NCI-H345 (cell line): ENCODE results near the gene MAF.
A peak's percentile ranks its signal among the peaks of the same experiment; 100 is the strongest.

Experiments used
- DNase-seq: peaks from one replicate; lab custom pipeline; 2025; lab: John Stamatoyannopoulos, UW

MAF gene

GRCh38 chr16:79587897-79588296 lies 12.6 kb downstream of the MAF start:
- no peak for DNase-seq

- DNase-seq, result no peak
Observed at GRCh38 chr16:79587296-79587695, 13.2 kb downstream of the MAF start.

- DNase-seq, result no peak
Observed at GRCh38 chr16:79582789-79583188, 17.7 kb downstream of the MAF start.

DNA sequence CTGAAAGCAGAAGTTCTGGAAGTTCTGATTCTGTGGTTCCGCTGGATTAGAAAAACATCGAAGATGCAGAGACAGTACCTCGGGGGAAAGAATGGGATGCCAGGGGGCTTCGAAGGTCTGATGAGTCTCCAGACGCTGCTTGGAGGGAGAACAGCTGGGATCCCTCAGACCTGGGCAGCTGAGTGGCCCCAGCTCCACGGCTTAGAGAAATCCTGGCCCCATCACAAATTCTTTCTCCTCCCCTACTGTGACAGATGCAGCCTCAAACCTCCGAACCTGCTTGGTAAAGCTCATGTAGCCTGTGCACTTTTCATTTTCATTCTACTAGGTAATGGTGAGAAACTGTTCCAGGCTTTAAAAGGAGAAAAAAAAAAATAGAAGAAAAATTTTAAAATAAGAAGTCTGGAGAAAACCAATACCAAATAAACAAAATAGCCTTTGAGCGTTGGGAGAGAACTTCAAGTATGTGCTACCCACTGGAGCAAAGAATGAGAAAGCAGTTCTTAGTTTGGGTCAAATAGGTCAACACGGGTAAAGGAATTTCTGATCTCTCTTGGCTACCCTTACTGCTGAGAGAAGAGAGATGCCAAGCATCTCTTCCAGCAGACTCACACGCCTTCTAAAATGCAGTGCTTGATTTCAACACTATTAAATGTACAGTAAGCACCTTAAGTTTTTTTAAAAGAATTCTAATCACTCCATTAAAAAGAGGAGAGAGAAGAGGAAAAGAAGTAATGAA lies 19.9 kb downstream of the MAF start:
- no peak for DNase-seq

DNA sequence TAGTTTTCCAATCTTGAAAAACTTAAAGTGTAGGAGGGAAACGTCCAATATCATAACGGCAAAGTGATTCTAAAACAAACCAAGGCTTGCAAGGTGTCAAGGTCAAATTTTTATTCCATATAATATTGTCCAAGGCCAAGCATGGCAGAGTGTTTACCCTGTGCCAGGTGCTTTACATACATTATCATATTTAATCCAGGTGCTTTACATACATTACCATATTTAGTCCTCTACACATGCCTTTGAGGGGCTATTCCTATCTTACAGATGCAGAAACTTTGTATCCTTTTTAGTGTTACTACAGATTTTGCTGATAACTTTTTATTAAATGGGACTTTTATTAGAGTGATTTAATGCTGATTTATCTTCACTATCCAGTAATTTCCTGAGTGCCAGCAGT lies 23.9 kb downstream of the MAF start:
- DNase-seq, result no peak

DNA sequence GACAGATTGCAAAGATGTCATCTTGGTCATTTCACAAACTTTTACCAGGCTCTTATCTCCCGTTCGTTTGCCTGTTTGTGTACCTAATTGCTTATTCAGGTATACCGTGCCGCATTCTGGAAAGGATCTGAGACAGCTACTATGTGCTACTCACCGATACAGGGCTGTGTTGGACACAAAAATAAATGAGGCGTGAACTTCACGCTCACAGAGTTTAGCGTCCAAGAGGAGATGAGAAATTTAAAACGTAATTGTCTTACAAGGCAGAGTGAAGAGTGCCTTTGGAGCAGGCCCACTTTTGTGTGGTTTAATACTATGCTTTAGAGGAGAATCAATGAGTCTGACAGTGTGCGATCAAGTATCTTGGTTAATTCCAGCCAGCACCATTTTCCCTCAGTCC lies 26.7 kb downstream of the MAF start:
- peak; percentile 1 for DNase-seq

- DNase-seq, result no peak
Observed at GRCh38 chr16:79573071-79573470, 27.5 kb downstream of the MAF start.

- no peak for DNase-seq
Observed at GRCh38 chr16:79571903-79572535, 28.5 kb downstream of the MAF start.

DNA sequence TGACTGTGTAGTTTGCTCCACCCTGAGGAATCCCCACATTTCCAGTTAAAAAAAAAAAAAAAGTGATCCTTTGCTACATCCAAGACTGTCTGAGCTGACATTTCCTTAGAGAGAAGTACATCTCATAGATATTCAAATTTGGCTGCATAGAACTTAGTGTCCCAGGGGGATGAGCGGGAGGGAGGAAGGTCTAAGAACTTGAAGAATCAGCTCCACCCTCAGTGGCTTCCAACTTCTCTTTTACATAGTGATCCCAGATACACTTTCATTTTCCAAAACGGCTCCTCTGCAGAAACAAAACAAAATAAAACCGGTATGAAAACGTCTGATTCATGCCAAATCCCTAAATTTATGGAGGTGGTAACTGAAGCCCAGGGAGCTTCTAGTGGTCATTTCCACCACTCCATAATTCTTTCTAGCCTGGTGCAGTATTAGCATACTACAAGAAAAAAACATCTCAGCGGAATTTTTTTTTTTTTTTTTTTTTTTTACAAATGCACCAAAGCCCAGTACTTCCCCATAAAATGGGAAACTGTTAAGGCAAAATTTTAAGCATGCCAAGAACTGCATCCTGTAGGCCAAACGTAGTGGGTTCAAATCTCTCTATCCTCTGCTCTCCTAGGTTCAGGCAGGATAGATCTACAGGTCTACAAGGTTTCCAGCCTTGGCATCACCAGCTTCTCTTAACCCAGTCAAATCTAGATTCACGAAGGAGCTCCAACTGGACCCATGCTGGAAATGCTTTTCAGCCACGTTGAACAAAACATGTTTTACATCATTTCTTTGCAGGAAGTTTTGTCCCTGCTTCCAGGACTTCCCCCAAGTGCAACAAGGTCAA lies 29.3 kb downstream of the MAF start:
- DNase-seq, result no peak

GRCh38 chr16:79564671-79565107 lies 35.8 kb downstream of the MAF start:
- DNase-seq, result no peak

- no peak for DNase-seq
Observed at GRCh38 chr16:79563921-79564320, 36.6 kb downstream of the MAF start.

DNA sequence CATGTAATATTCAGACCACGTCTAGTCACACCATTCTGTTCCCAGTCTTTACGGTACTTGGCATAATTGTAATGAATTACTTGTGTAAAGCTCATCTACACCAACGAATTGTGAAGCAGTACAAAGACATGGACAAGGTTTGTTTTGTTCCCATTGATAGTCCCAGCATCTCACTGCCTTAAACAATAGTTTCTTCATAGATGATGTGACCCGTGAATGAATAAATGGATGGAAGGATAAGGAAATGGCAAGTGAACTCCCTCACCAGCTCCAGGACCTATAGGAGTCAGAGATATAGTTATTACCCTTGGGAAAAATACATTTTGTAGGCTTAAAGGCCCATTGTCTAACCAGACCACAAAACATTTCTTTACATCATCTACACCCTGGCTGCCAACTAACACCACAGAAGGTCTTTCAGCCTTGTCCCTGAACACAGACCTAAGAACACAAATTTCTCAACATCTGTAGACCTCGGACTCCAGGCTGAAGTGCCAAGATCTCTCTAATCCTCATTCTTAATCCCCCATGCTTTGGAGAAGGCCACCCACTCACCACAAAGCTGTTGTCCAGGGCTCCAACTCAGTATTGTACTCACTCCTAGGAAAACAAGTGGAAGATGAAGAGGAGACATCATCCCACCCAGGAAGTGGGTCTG lies 38.2 kb downstream of the MAF start:
- no peak for DNase-seq

GRCh38 chr16:79561729-79562128 lies 38.8 kb downstream of the MAF start:
- no peak for DNase-seq

GRCh38 chr16:79560923-79561322 lies 39.6 kb downstream of the MAF start:
- DNase-seq, result no peak

GRCh38 chr16:79560318-79560717 lies 40.2 kb downstream of the MAF start:
- no peak for DNase-seq

DNA sequence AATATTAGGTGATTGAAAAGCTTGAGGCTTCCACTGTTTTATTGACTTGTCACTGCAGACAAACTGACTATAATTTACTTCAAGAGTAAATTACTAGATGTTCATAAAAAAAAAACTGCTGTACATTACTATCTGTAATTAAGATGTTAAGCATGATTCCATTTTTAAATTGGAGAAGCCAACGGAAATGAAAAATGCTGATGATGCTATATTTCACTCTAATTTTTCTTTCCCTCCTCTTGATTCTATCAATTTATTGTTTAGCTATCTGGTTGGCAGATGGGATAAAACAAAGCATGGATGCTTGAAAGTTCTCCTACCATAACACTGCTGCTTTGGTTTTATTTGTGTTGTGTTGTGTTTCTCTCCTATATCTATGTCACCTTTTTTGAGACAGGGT lies 41.0 kb downstream of the MAF start:
- DNase-seq, result no peak

DNA sequence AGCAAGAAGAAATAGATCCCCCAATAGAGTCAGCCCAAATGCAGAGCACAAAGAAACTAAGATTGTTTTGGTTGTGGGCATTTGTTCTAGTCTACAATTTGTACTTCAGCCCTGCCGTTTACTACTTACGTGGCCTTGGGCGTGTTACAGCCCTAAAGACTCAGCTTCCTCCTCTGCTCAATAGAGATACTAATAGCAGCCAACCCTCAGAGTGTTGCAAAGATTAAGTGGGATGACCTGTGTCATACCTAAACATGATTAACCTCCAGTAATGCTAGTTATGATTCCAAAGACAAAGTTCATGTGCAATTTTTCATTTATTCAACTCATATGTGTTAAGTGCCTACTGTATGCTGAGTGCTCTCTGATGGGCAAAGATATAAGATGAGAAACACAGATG lies 43.1 kb downstream of the MAF start:
- DNase-seq, result no peak

DNA sequence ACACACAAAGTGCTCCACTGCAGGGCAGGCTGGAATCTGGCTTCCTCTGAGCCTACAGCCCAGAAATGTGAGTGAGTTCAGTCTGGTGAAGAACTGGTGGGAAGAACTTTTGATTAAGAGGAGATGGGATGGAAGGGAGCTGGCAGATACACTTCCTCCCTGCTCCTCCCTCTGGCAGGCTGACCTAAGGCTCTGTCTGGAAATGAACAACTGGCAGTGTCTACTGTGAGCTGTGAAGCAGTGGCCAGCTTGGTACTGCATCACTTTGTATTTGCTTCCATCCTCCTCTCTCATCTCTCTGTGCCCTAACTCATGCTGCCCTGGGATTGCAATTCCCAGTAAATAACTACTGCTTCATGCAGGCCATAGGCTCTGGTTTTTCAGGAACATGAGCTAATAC lies 45.6 kb downstream of the MAF start:
- no peak for DNase-seq

- peak; percentile 19 for DNase-seq
Observed at GRCh38 chr16:79550373-79550772, 50.2 kb downstream of the MAF start.

DNA sequence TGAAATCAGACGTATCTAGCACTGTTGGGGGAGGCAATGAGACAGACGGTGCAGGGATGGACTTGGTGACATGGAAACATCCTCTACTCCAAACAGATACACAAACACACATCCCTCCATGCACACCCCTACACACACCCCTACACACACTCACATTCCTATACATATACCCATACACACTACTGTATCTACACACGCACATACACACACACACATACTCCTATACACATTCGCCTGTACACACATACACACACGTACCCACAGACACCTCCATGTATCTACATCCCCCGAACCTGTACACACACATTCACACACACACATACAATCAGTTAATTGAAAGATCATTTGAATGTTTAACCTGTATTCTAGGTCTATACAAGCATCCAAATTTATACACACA lies 53.5 kb downstream of the MAF start:
- DNase-seq, result no peak
